ENCODE results near the gene BSN.

- TF ChIP-seq, protein P1, sequence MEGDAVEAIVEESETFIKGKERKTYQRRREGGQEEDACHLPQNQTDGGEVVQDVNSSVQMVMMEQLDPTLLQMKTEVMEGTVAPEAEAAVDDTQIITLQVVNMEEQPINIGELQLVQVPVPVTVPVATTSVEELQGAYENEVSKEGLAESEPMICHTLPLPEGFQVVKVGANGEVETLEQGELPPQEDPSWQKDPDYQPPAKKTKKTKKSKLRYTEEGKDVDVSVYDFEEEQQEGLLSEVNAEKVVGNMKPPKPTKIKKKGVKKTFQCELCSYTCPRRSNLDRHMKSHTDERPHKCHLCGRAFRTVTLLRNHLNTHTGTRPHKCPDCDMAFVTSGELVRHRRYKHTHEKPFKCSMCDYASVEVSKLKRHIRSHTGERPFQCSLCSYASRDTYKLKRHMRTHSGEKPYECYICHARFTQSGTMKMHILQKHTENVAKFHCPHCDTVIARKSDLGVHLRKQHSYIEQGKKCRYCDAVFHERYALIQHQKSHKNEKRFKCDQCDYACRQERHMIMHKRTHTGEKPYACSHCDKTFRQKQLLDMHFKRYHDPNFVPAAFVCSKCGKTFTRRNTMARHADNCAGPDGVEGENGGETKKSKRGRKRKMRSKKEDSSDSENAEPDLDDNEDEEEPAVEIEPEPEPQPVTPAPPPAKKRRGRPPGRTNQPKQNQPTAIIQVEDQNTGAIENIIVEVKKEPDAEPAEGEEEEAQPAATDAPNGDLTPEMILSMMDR (conservative IDR thresholded peaks at IDR 0.05): no peak
- no peak for TF ChIP-seq EZH2 (IDR thresholded peaks at IDR 0.05; ENCODE audit: low read depth)
Measured at GRCh38 chr3:49518016-49518415, 36.3 kb upstream of the BSN start.
